Uterus (tissue), 4 donors: ENCODE measurements around the gene KLHL3. TPM values are rescaled to one million over a fixed set of nuclear protein-coding genes. Genes with fewer than 3 reads are reported as not detected.

Experiments used
- DNase-seq, 2 donors: peaks; one replicate each; pipeline ENCODE4 v3.0.0-alpha.2; 2019 to 2020
- H3K27ac ChIP-seq, 2 donors: fragments of 200-600 bp; sonication (generic); 1 replicate in 1 of 2; 2 replicates in 1 of 2; pipeline ENCODE4 v1.5.1; 2016 to 2018
- H3K27me3 ChIP-seq, 2 donors: fragments of 200-600 bp; sonication (generic); one replicate each; pipeline ENCODE4 v1.5.1; 2018 to 2019; ENCODE audit warnings: control low read depth in 1 of 2
- H3K36me3 ChIP-seq, 2 donors: fragments of 200-600 bp; sonication (generic); one replicate each; pipeline ENCODE4 v1.5.1; 2019; ENCODE audit warnings: control low read depth in 1 of 2
- H3K4me1 ChIP-seq, 2 donors: fragments of 200-600 bp; sonication (generic); one replicate each; pipeline ENCODE4 v1.5.1; 2018 to 2019; ENCODE audit warnings: control low read depth in 1 of 2
- H3K4me3 ChIP-seq, 2 donors: fragments of 200-600 bp; sonication (generic); 1 replicate in 1 of 2; 2 replicates in 1 of 2; pipeline ENCODE4 v1.5.1; 2018 to 2019; ENCODE audit warnings: mild to moderate bottlenecking in 1 of 2
- H3K9me3 ChIP-seq, 2 donors: fragments of 200-600 bp; sonication (generic); one replicate each; pipeline ENCODE4 v1.5.1; 2019; ENCODE audit warnings: control low read depth in 1 of 2
- POLR2A ChIP-seq, 2 donors: fragments of 450-650 bp; IDR thresholded peaks; one replicate each; pipeline ENCODE4 v1.6.1; 2016; ENCODE audit warnings: antibody characterized with exemption in 2 of 2, mild to moderate bottlenecking in 1 of 2, moderate library complexity in 1 of 2
- intact Hi-C: fragments of 100-400 bp; cut with DNase I; formaldehyde crosslinking; loops from one replicate; pipeline ENCODE4 v1.15.1; 2023; ENCODE audit warnings: low total_unique reads
- total RNA-seq, 4 donors: library from RNA; depleted of rRNA in 3 of 4; stranded (reverse); fragments of >200 nt in 3 of 4; gene quantifications; one replicate each; pipeline versions ENCODE4 v1.1.0 to v1.2.4, GENCODE V29; 2014 to 2023
- TF ChIP-seq, protein P1 (sequence below), 4 experiments: fragments of 200-600 bp in 2 of 4; fragments of 450-650 bp in 2 of 4; sonication (generic) in 2 of 4; IDR thresholded peaks; one replicate each; pipeline ENCODE4 v1.5.1; 2016 to 2019; ENCODE audit warnings: antibody characterized with exemption in 4 of 4, mild to moderate bottlenecking in 2 of 4, moderate library complexity in 1 of 4
- donor health status: DM: yes; HTN: yes; CAD: no.

KLHL3 gene
- total RNA-seq, 4 donors from 2014 or later, result 3.1 to 21.8 (median 8.9) TPM

- Histone ChIP-seq H3K4me1 (no peaks in the 10 kb centered on the region), H3K4me3 (no peak overlapping the region), H3K27ac (no peak overlapping the region), H3K27me3 (no peaks in the 10 kb centered on the region), H3K36me3 (no peaks in the 10 kb centered on the region), H3K9me3 (no peaks in the 10 kb centered on the region)
- intact Hi-C loops, result no loop called here
- TF ChIP-seq, protein P1, sequence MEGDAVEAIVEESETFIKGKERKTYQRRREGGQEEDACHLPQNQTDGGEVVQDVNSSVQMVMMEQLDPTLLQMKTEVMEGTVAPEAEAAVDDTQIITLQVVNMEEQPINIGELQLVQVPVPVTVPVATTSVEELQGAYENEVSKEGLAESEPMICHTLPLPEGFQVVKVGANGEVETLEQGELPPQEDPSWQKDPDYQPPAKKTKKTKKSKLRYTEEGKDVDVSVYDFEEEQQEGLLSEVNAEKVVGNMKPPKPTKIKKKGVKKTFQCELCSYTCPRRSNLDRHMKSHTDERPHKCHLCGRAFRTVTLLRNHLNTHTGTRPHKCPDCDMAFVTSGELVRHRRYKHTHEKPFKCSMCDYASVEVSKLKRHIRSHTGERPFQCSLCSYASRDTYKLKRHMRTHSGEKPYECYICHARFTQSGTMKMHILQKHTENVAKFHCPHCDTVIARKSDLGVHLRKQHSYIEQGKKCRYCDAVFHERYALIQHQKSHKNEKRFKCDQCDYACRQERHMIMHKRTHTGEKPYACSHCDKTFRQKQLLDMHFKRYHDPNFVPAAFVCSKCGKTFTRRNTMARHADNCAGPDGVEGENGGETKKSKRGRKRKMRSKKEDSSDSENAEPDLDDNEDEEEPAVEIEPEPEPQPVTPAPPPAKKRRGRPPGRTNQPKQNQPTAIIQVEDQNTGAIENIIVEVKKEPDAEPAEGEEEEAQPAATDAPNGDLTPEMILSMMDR (IDR thresholded peaks at IDR 0.05), result no peak
- no peak for TF ChIP-seq POLR2A (IDR thresholded peaks at IDR 0.05)
- DNase-seq, result no peak
Observed at GRCh38 chr5:137656558-137656957, 79.3 kb downstream of the KLHL3 start.

DNA sequence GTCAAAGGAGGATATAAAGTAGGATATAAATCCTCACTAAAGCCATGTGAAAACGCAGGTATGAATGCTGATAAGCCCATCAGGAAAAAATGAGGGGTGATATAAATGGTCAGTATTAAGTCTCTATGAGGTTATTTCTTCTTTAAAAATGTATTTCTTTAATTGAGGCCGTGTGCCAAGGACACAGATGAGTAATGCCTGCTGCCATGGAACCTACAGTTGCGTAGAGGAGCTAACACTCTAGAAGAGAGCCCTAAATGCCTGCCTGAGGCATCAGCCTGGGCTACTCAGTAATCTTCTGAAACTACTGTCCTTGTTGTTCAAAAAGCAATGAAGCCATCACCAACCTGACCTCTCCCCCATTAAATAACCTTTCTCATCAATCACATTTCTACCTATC lies 84.9 kb downstream of the KLHL3 start:
- no peak for DNase-seq
- Histone ChIP-seq H3K27me3 (no peaks in the 10 kb centered on the region), H3K4me1 (no peaks in the 10 kb centered on the region), H3K9me3 (no peaks in the 10 kb centered on the region), H3K36me3 (no peaks in the 10 kb centered on the region), H3K4me3 (no peak overlapping the region), H3K27ac (no peak overlapping the region)
- no peak for TF ChIP-seq POLR2A (IDR thresholded peaks at IDR 0.05)
- TF ChIP-seq, protein P1 (IDR thresholded peaks at IDR 0.05), result no peak
- intact Hi-C loops, result no loop called here

- TF ChIP-seq, protein P1 (IDR thresholded peaks at IDR 0.05), result no peak
- TF ChIP-seq POLR2A (IDR thresholded peaks at IDR 0.05), result no peak
- no peaks in the 10 kb centered on the region for H3K27me3 ChIP-seq
- intact Hi-C loops, result no loop called here
- H3K4me1 ChIP-seq, result no peaks in the 10 kb centered on the region
- no peak for DNase-seq
- no peaks in the 10 kb centered on the region for H3K9me3 ChIP-seq
- no peak overlapping the region for H3K4me3 ChIP-seq
- no peak overlapping the region for H3K27ac ChIP-seq
- no peaks in the 10 kb centered on the region for H3K36me3 ChIP-seq
Observed at GRCh38 chr5:137649228-137649935, 86.5 kb downstream of the KLHL3 start.

GRCh38 chr5:137648361-137648760 lies 87.5 kb downstream of the KLHL3 start:
- no peaks in the 10 kb centered on the region for H3K27me3 ChIP-seq
- no peaks in the 10 kb centered on the region for H3K36me3 ChIP-seq
- H3K4me1 ChIP-seq, result no peaks in the 10 kb centered on the region
- H3K27ac ChIP-seq, result no peak overlapping the region
- DNase-seq, result no peak
- intact Hi-C loops, result no loop called here
- H3K4me3 ChIP-seq, result no peak overlapping the region
- TF ChIP-seq POLR2A (IDR thresholded peaks at IDR 0.05), result no peak
- TF ChIP-seq, protein P1 (IDR thresholded peaks at IDR 0.05), result no peak
- H3K9me3 ChIP-seq, result no peaks in the 10 kb centered on the region

GRCh38 chr5:137647401-137647800 lies 88.5 kb downstream of the KLHL3 start:
- no peaks in the 10 kb centered on the region for H3K4me1 ChIP-seq
- H3K36me3 ChIP-seq, result no peaks in the 10 kb centered on the region
- H3K9me3 ChIP-seq, result no peaks in the 10 kb centered on the region
- no peak for TF ChIP-seq POLR2A (IDR thresholded peaks at IDR 0.05)
- TF ChIP-seq, protein P1 (IDR thresholded peaks at IDR 0.05), result no peak
- intact Hi-C loops, result no loop called here
- no peaks in the 10 kb centered on the region for H3K27me3 ChIP-seq
- H3K4me3 ChIP-seq, result no peak overlapping the region
- no peak for DNase-seq
- H3K27ac ChIP-seq, result no peak overlapping the region
